ENCODE measurements around the gene STK31. TPM values are rescaled to one million over a fixed set of nuclear protein-coding genes. Genes with fewer than 3 reads are reported as not detected.
"Not testable (repeated sequence)": the region's sequence is repeated elsewhere in the genome, so short reads cannot be mapped to it uniquely, and the experiment has no call there.

Gene STK31
- total and polyA plus RNA-seq, 10 of the 15 experiments (the other 5 are each of a cell fraction or from before 2014, with no cell fraction given), result 0.08 to 0.49 (median 0.17) TPM; not detected in 1

- no peak for TF ChIP-seq SPI1 (IDR thresholded peaks at IDR 0.05; ENCODE audit: borderline replicate concordance, insufficient read depth, low read depth, low read length)
- TF ChIP-seq EZH2 (IDR thresholded peaks at IDR 0.05; ENCODE audit: borderline replicate concordance, control insufficient read depth, low read depth, low read length), result no peak
- TF ChIP-seq MTA2 (IDR thresholded peaks at IDR 0.05; ENCODE audit: low read depth), result no peak
- TF ChIP-seq ZBTB33 (IDR thresholded peaks at IDR 0.05), result no peak
Measured at GRCh38 chr7:23751852-23752251, 41.8 kb downstream of the STK31 start (continued).

- H3K79me2 ChIP-seq (ENCODE audit: control insufficient read depth, insufficient read depth, low read length); H3K9ac ChIP-seq (ENCODE audit: control insufficient read depth, insufficient read depth, low read length); H3K27ac ChIP-seq (ENCODE audit: control insufficient read depth, insufficient read depth); in situ Hi-C loops (cut with MboI); H3K27me3 ChIP-seq (replicated peaks in 1 of 2; ENCODE audit: control insufficient read depth in 2 of 2, insufficient read depth in 2 of 2, low read length in 1 of 2); CTCF ChIA-PET; BruUV-seq (replicated peaks); H3K36me3 ChIP-seq (ENCODE audit: control insufficient read depth in 2 of 2, insufficient read depth in 2 of 2, low read length in 1 of 2); H3K4me1 ChIP-seq (ENCODE audit: control insufficient read depth, insufficient read depth, low read length); H2AFZ ChIP-seq (ENCODE audit: control insufficient read depth, low read depth, low read length); POLR2A ChIA-PET; ATAC-seq; H4K20me1 ChIP-seq (ENCODE audit: control insufficient read depth, insufficient read depth); H3K4me3 ChIP-seq; H3K9me3 ChIP-seq (replicated peaks; ENCODE audit: control insufficient read depth, insufficient read depth, low read length); intact Hi-C loops (cut with micrococcal nuclease; ENCODE audit: unreplicated experiment); DNase-seq (ENCODE audit: low read depth, low spot score); FAIRE-seq; RAD21 ChIA-PET (ENCODE audit: unreplicated experiment); SMC1A ChIA-PET (ENCODE audit: uncharacterized antibody, unreplicated experiment); H3K4me2 ChIP-seq (ENCODE audit: control insufficient read depth, insufficient read depth): not testable (repeated sequence)
- 61% methylated on average over 3 of the region's 3 CpGs for WGBS (ENCODE audit: insufficient coverage, insufficient replicate concordance, low lambda C conversion rate, missing lambda C conversion rate)
Measured at GRCh38 chr7:23758839-23759238, 48.8 kb downstream of the STK31 start.

Measured in GM12878 (cell line).